ENCODE results near the gene MET. TPM values are rescaled to one million over a fixed set of nuclear protein-coding genes. Genes with fewer than 3 reads are reported as not detected.

MET gene
- polyA plus RNA-seq, 1 donor from 2014 or later, result not detected

- H3K9me3 ChIP-seq (ENCODE audit: low read length), result no peaks in the 10 kb centered on the region
- no peak overlapping the region for H2AFZ ChIP-seq (ENCODE audit: low read depth, low read length)
- no peak overlapping the region for H3K27ac ChIP-seq (ENCODE audit: low read length)
- no peaks in the 10 kb centered on the region for H3K27me3 ChIP-seq (ENCODE audit: insufficient read depth, low read depth, low read length)
- no peaks in the 10 kb centered on the region for H3K9me2 ChIP-seq (ENCODE audit: insufficient read depth, low read length)
- H3K4me2 ChIP-seq (ENCODE audit: low read length), result no peak overlapping the region
- no peaks in the 10 kb centered on the region for H3K79me2 ChIP-seq (replicated peaks; ENCODE audit: insufficient read depth, low read length)
- no peak overlapping the region for H3K9ac ChIP-seq (ENCODE audit: low read length)
- no peaks in the 10 kb centered on the region for H4K20me1 ChIP-seq (ENCODE audit: insufficient read depth)
- no peak overlapping the region for H3K4me3 ChIP-seq (ENCODE audit: low read length)
- H3F3A ChIP-seq (ENCODE audit: insufficient read depth, low read length, poor library complexity, severe bottlenecking), result no peaks in the 10 kb centered on the region
- TF ChIP-seq POLR2AphosphoS5 (IDR thresholded peaks at IDR 0.05) (no peak), EZH2 (IDR thresholded peaks at IDR 0.05; ENCODE audit: borderline replicate concordance, insufficient read depth, low read length, poor library complexity, severe bottlenecking) (no peak), EP300 (conservative IDR thresholded peaks at IDR 0.05; ENCODE audit: poor library complexity, severe bottlenecking) (no peak)
- TF ChIP-seq, protein P1, sequence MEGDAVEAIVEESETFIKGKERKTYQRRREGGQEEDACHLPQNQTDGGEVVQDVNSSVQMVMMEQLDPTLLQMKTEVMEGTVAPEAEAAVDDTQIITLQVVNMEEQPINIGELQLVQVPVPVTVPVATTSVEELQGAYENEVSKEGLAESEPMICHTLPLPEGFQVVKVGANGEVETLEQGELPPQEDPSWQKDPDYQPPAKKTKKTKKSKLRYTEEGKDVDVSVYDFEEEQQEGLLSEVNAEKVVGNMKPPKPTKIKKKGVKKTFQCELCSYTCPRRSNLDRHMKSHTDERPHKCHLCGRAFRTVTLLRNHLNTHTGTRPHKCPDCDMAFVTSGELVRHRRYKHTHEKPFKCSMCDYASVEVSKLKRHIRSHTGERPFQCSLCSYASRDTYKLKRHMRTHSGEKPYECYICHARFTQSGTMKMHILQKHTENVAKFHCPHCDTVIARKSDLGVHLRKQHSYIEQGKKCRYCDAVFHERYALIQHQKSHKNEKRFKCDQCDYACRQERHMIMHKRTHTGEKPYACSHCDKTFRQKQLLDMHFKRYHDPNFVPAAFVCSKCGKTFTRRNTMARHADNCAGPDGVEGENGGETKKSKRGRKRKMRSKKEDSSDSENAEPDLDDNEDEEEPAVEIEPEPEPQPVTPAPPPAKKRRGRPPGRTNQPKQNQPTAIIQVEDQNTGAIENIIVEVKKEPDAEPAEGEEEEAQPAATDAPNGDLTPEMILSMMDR (IDR thresholded peaks at IDR 0.05; ENCODE audit: poor library complexity, severe bottlenecking), result peak; percentile 12
- TF ChIP-seq, protein P2, sequence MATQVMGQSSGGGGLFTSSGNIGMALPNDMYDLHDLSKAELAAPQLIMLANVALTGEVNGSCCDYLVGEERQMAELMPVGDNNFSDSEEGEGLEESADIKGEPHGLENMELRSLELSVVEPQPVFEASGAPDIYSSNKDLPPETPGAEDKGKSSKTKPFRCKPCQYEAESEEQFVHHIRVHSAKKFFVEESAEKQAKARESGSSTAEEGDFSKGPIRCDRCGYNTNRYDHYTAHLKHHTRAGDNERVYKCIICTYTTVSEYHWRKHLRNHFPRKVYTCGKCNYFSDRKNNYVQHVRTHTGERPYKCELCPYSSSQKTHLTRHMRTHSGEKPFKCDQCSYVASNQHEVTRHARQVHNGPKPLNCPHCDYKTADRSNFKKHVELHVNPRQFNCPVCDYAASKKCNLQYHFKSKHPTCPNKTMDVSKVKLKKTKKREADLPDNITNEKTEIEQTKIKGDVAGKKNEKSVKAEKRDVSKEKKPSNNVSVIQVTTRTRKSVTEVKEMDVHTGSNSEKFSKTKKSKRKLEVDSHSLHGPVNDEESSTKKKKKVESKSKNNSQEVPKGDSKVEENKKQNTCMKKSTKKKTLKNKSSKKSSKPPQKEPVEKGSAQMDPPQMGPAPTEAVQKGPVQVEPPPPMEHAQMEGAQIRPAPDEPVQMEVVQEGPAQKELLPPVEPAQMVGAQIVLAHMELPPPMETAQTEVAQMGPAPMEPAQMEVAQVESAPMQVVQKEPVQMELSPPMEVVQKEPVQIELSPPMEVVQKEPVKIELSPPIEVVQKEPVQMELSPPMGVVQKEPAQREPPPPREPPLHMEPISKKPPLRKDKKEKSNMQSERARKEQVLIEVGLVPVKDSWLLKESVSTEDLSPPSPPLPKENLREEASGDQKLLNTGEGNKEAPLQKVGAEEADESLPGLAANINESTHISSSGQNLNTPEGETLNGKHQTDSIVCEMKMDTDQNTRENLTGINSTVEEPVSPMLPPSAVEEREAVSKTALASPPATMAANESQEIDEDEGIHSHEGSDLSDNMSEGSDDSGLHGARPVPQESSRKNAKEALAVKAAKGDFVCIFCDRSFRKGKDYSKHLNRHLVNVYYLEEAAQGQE (IDR thresholded peaks at IDR 0.05; ENCODE audit: borderline replicate concordance), result no peak
- H3K36me3 ChIP-seq (ENCODE audit: insufficient read depth, low read length), result no peaks in the 10 kb centered on the region
Observed at GRCh38 chr7:116786791-116787443, 114.9 kb downstream of the MET start.

- Histone ChIP-seq H3K9me3 (ENCODE audit: low read length) (no peaks in the 10 kb centered on the region), H2AFZ (ENCODE audit: low read depth, low read length) (no peak overlapping the region), H3F3A (ENCODE audit: insufficient read depth, low read length, poor library complexity, severe bottlenecking) (no peaks in the 10 kb centered on the region), H3K4me2 (ENCODE audit: low read length) (no peak overlapping the region), H3K79me2 (replicated peaks; ENCODE audit: insufficient read depth, low read length) (no peaks in the 10 kb centered on the region), H4K20me1 (ENCODE audit: insufficient read depth) (no peaks in the 10 kb centered on the region), H3K9me2 (ENCODE audit: insufficient read depth, low read length) (no peaks in the 10 kb centered on the region), H3K4me3 (ENCODE audit: low read length) (no peak overlapping the region), H3K27ac (ENCODE audit: low read length) (no peak overlapping the region), H3K27me3 (ENCODE audit: insufficient read depth, low read depth, low read length) (no peaks in the 10 kb centered on the region), H3K9ac (ENCODE audit: low read length) (no peak overlapping the region), H3K36me3 (ENCODE audit: insufficient read depth, low read length) (no peaks in the 10 kb centered on the region)
- TF ChIP-seq SMC3 (conservative IDR thresholded peaks at IDR 0.05; ENCODE audit: poor library complexity) (no peak), RAD21 (conservative IDR thresholded peaks at IDR 0.05) (no peak), MXI1 (conservative IDR thresholded peaks at IDR 0.05; ENCODE audit: poor library complexity, severe bottlenecking) (no peak), TAF1 (IDR thresholded peaks at IDR 0.05; ENCODE audit: low read depth) (no peak), EP300 (conservative IDR thresholded peaks at IDR 0.05; ENCODE audit: poor library complexity, severe bottlenecking) (no peak), EZH2 (IDR thresholded peaks at IDR 0.05; ENCODE audit: borderline replicate concordance, insufficient read depth, low read length, poor library complexity, severe bottlenecking) (no peak), POLR2AphosphoS5 (IDR thresholded peaks at IDR 0.05) (no peak)
- TF ChIP-seq, protein P1 (IDR thresholded peaks at IDR 0.05; ENCODE audit: poor library complexity, severe bottlenecking), result no peak
- TF ChIP-seq, protein P2 (IDR thresholded peaks at IDR 0.05; ENCODE audit: borderline replicate concordance), result no peak
Observed at GRCh38 chr7:116787881-116788280, 115.9 kb downstream of the MET start.
